Ammon's horn (tissue), 1 donor: ENCODE measurements around the gene KLK1.

Experiments used
- DNase-seq: peaks from one replicate; pipeline ENCODE4 v3.0.0-alpha.2; 2016; ENCODE audit warnings: low spot score

The KLK1 gene

GRCh38 chr19:50823389-50824042 lies at the start of gene KLK1:
Gene KLK1 (minus strand): TSS chr19:50823787. CDS start chr19:50823748, 39 bp downstream.
- no peak for DNase-seq

GRCh38 chr19:50873056-50873455 lies 49.5 kb upstream of the KLK1 start, which contains the start of gene KLK2:
Gene KLK2 (plus strand): TSS chr19:50873439. CDS start chr19:50873474, 35 bp downstream.
- DNase-seq, result no peak

GRCh38 chr19:50870417-50871089 lies 47.0 kb upstream of the KLK1 start:
- DNase-seq, result no peak

GRCh38 chr19:50869479-50869878 lies 45.9 kb upstream of the KLK1 start:
- no peak for DNase-seq

GRCh38 chr19:50861496-50862286 lies 38.1 kb upstream of the KLK1 start:
- no peak for DNase-seq

- DNase-seq, result no peak
Measured at GRCh38 chr19:50861010-50861409, 37.4 kb upstream of the KLK1 start.

GRCh38 chr19:50859849-50860248 lies 36.3 kb upstream of the KLK1 start:
- DNase-seq, result no peak

GRCh38 chr19:50858886-50859285 lies 35.3 kb upstream of the KLK1 start:
- DNase-seq, result no peak

GRCh38 chr19:50857366-50857765 lies 33.8 kb upstream of the KLK1 start:
- no peak for DNase-seq

- DNase-seq, result no peak
Measured at GRCh38 chr19:50854636-50855410, 31.2 kb upstream of the KLK1 start, which contains the start of gene KLK3. Gene KLK3 (plus strand): TSS chr19:50854915. CDS start chr19:50854956, 41 bp downstream.

- no peak for DNase-seq
Measured at GRCh38 chr19:50851620-50852019, 28.0 kb upstream of the KLK1 start.

- DNase-seq, result no peak
Measured at GRCh38 chr19:50850738-50851137, 27.2 kb upstream of the KLK1 start.

- DNase-seq, result no peak
Measured at GRCh38 chr19:50844296-50844935, 20.8 kb upstream of the KLK1 start.

- DNase-seq, result no peak
Measured at GRCh38 chr19:50843701-50844221, 20.2 kb upstream of the KLK1 start.

- no peak for DNase-seq
Measured at GRCh38 chr19:50843205-50843604, 19.6 kb upstream of the KLK1 start.

- no peak for DNase-seq
Measured at GRCh38 chr19:50842130-50842529, 18.5 kb upstream of the KLK1 start.

- no peak for DNase-seq
Measured at GRCh38 chr19:50839712-50840655, 16.4 kb upstream of the KLK1 start.

- DNase-seq, result no peak
Measured at GRCh38 chr19:50838239-50838638, 14.7 kb upstream of the KLK1 start.

GRCh38 chr19:50837300-50837699 lies 13.7 kb upstream of the KLK1 start:
- DNase-seq, result no peak
